Common myeloid progenitor, CD34-positive (primary cell): ENCODE measurements around the gene HADHA.

ENCODE experiments used
- CTCF ChIA-PET: fragments of 350-600 bp; sonication (Branson Sonifier 250); formaldehyde crosslinking; loops from one replicate; lab custom pipeline; 2021; ENCODE audit warnings: antibody characterized with exemption; lab: Charles Lee
- POLR2A ChIA-PET: fragments of 350-600 bp; sonication (Branson Sonifier 250); formaldehyde crosslinking; loops from one replicate; lab custom pipeline; 2021; ENCODE audit warnings: antibody characterized with exemption; lab: Charles Lee
- DNase-seq, 3 donors: peaks; one replicate each; pipeline versions ENCODE4 v3.0.0 to v3.0.0-alpha.2; 2013
- H3K27ac ChIP-seq, 2 experiments: 1 replicate in 1 of 2; 2 replicates in 1 of 2; pipeline ENCODE4 v1.7.0; 2013; ENCODE audit warnings: inconsistent platforms in 2 of 2, low read length in 2 of 2, mild to moderate bottlenecking in 2 of 2, low read depth in 1 of 2, moderate library complexity in 1 of 2; ENCODE audit not compliant: severe bottlenecking in 2 of 2, insufficient read depth in 1 of 2, poor library complexity in 1 of 2
- H3K27me3 ChIP-seq, 5 experiments: replicated peaks in 2 of 5; 1 replicate in 3 of 5; 2 replicates in 2 of 5; pipeline versions ENCODE4 v1.6.1 to v1.7.0; 2013; ENCODE audit warnings: low read length in 4 of 5, mild to moderate bottlenecking in 2 of 5, moderate library complexity in 2 of 5, inconsistent platforms in 1 of 5; ENCODE audit not compliant: insufficient read depth in 5 of 5, control insufficient read depth in 4 of 5
- H3K36me3 ChIP-seq, 4 experiments: 1 replicate in 2 of 4; 2 replicates in 2 of 4; pipeline versions ENCODE4 v1.6.1 to v1.7.0; 2013; ENCODE audit warnings: low read length in 3 of 4, control low read depth in 1 of 4, mild to moderate bottlenecking in 1 of 4; ENCODE audit not compliant: control insufficient read depth in 4 of 4, insufficient read depth in 4 of 4
- H3K4me1 ChIP-seq, 4 experiments: 1 replicate in 3 of 4; 2 replicates in 1 of 4; pipeline versions ENCODE4 v1.6.1 to v1.7.1; 2013; ENCODE audit warnings: low read length in 3 of 4, mild to moderate bottlenecking in 3 of 4, control low read depth in 1 of 4, inconsistent platforms in 1 of 4, moderate library complexity in 1 of 4; ENCODE audit not compliant: control insufficient read depth in 4 of 4, insufficient read depth in 4 of 4; ENCODE audit errors: control extremely low read depth in 1 of 4
- H3K4me3 ChIP-seq, 7 experiments: 1 replicate in 4 of 7; 2 replicates in 3 of 7; pipeline versions ENCODE4 v1.5.1 to v1.7.0; 2013; ENCODE audit warnings: mild to moderate bottlenecking in 7 of 7, low read length in 6 of 7, moderate library complexity in 6 of 7, inconsistent platforms in 2 of 7, low read depth in 2 of 7, control low read depth in 1 of 7; ENCODE audit not compliant: insufficient read depth in 4 of 7, control insufficient read depth in 1 of 7; ENCODE audit errors: extremely low read depth in 1 of 7
- H3K9me3 ChIP-seq, 5 experiments: 1 replicate in 4 of 5; 2 replicates in 1 of 5; pipeline versions ENCODE4 v1.6.1 to v1.7.1; 2013; ENCODE audit warnings: low read length in 4 of 5, mild to moderate bottlenecking in 2 of 5, inconsistent platforms in 1 of 5, low read depth in 1 of 5, moderate library complexity in 1 of 5; ENCODE audit not compliant: control insufficient read depth in 4 of 5, insufficient read depth in 2 of 5; ENCODE audit errors: control extremely low read depth in 1 of 5
- WGBS: methylation state at CpG from one replicate; pipeline ENCODE4 v1.1.5; 2013; ENCODE audit not compliant: insufficient coverage; 5-methylcytosine and 5-hydroxymethylcytosine counted together

Gene HADHA

GRCh38 chr2:26196683-26197418, 47.6 kb downstream of the HADHA start:
- no peak overlapping the region for H3K27ac ChIP-seq
- CTCF ChIA-PET: no interaction called here
- no peak overlapping the region for H3K4me3 ChIP-seq
- H3K36me3 ChIP-seq: peaks cover 33 to 90% (median 62%) of the 10 kb centered on the region in 4 experiments
- H3K9me3 ChIP-seq: peaks cover 0 to 6% (median 0%) of the 10 kb centered on the region in 5 experiments
- POLR2A ChIA-PET: no interaction called here
- H3K27me3 ChIP-seq: no peaks in the 10 kb centered on the region
- H3K4me1 ChIP-seq: no peaks in the 10 kb centered on the region
- peak in 1 of 3 donors; percentile 41 for DNase-seq
- 66% methylated on average over 5 of the region's 9 CpGs for WGBS

GRCh38 chr2:26195040-26195984, 49.1 kb downstream of the HADHA start:
- ChIA-PET CTCF (interaction anchor here (1.3 kb wide), 1 partner anchor 11 kb away, joined by 4 read pairs; no protein-coding TSS in a partner anchor), POLR2A (no interaction called here)
- Histone ChIP-seq H3K36me3 (peaks cover 29 to 94% (median 63%) of the 10 kb centered on the region in 4 experiments), H3K9me3 (peaks cover 0 to 6% (median 0%) of the 10 kb centered on the region in 5 experiments), H3K27ac (no peak overlapping the region), H3K4me1 (no peaks in the 10 kb centered on the region), H3K4me3 (no peak overlapping the region), H3K27me3 (no peaks in the 10 kb centered on the region)
- 98% methylated on average over 8 of the region's 12 CpGs for WGBS
- DNase-seq: no peak

- Histone ChIP-seq H3K4me1 (no peaks in the 10 kb centered on the region), H3K9me3 (peaks cover 0 to 6% (median 0%) of the 10 kb centered on the region in 5 experiments), H3K4me3 (no peak overlapping the region), H3K27me3 (no peaks in the 10 kb centered on the region), H3K36me3 (peaks cover 26 to 84% (median 55%) of the 10 kb centered on the region in 4 experiments), H3K27ac (no peak overlapping the region)
- ChIA-PET CTCF (no interaction called here), POLR2A (interaction anchor here (0.5 kb wide), 1 partner anchor 562 kb away, joined by 3 read pairs; no protein-coding TSS in a partner anchor)
- no peak for DNase-seq
- 90% methylated on average over 7 of the region's 10 CpGs for WGBS
These were observed 50.7 kb downstream of the HADHA start for GRCh38 chr2:26193578-26194231.

GRCh38 chr2:26191316-26192159, 52.9 kb downstream of the HADHA start:
- H3K9me3 ChIP-seq: no peaks in the 10 kb centered on the region
- H3K4me3 ChIP-seq: no peak overlapping the region
- H3K27me3 ChIP-seq: no peaks in the 10 kb centered on the region
- 96% methylated on average over 19 of the region's 20 CpGs for WGBS
- peaks cover 16 to 62% (median 40%) of the 10 kb centered on the region in 4 experiments for H3K36me3 ChIP-seq
- CTCF ChIA-PET: interaction anchor here (0.9 to 1.2 kb wide), 2 partner anchors 9 to 139 kb away, joined by 3 read pairs; no protein-coding TSS in a partner anchor
- H3K27ac ChIP-seq: no peak overlapping the region
- no peak for DNase-seq
- no peaks in the 10 kb centered on the region for H3K4me1 ChIP-seq
- POLR2A ChIA-PET: no interaction called here

- Histone ChIP-seq H3K4me1 (peaks cover 0 to 4% (median 2%) of the 10 kb centered on the region in 4 experiments), H3K27me3 (peaks cover 0 to 6% (median 0%) of the 10 kb centered on the region in 5 experiments), H3K27ac (no peak overlapping the region), H3K4me3 (no peak overlapping the region), H3K9me3 (no peaks in the 10 kb centered on the region), H3K36me3 (peaks cover 10 to 51% (median 34%) of the 10 kb centered on the region in 4 experiments)
- 96% methylated on average over 7 of the region's 7 CpGs for WGBS
- ChIA-PET POLR2A (no interaction called here), CTCF (no interaction called here)
- DNase-seq: no peak
These were observed 54.1 kb downstream of the HADHA start for GRCh38 chr2:26190369-26190768.

- peaks cover 5 to 45% (median 31%) of the 10 kb centered on the region in 4 experiments for H3K36me3 ChIP-seq
- H3K4me3 ChIP-seq: no peak overlapping the region
- 100% methylated on average over 2 of the region's 4 CpGs for WGBS
- no peak overlapping the region for H3K27ac ChIP-seq
- CTCF ChIA-PET: interaction anchor here (1.8 to 2.4 kb wide), 2 partner anchors 11 to 18 kb away, joined by 5 to 6 read pairs; no protein-coding TSS in a partner anchor
- POLR2A ChIA-PET: no interaction called here
- H3K4me1 ChIP-seq: peaks cover 0 to 8% (median 5%) of the 10 kb centered on the region in 4 experiments
- no peaks in the 10 kb centered on the region for H3K9me3 ChIP-seq
- DNase-seq: no peak
- H3K27me3 ChIP-seq: peaks cover 0 to 6% (median 0%) of the 10 kb centered on the region in 5 experiments
These were observed 54.7 kb downstream of the HADHA start for GRCh38 chr2:26189751-26190150.
